Right renal cortex interstitium (tissue), 3 donors: ENCODE data around the gene MS4A15. TPM values are rescaled to one million over a fixed set of nuclear protein-coding genes. Genes with fewer than 3 reads are reported as not detected.

Experiments used
- DNase-seq, 3 donors: peaks; one replicate each; pipeline ENCODE4 v3.0.0-alpha.2; 2013; ENCODE audit warnings: low read depth in 3 of 3, low spot score in 2 of 3
- polyA plus RNA-seq, 3 donors: library from polyadenylated mRNA; unstranded; fragments of 120-200 nt; gene quantifications; one replicate each; pipeline ENCODE4 v1.2.1, GENCODE V29; 2013; ENCODE audit not compliant: insufficient read length in 3 of 3

The MS4A15 gene
- polyA plus RNA-seq, 3 donors = not detected

DNA sequence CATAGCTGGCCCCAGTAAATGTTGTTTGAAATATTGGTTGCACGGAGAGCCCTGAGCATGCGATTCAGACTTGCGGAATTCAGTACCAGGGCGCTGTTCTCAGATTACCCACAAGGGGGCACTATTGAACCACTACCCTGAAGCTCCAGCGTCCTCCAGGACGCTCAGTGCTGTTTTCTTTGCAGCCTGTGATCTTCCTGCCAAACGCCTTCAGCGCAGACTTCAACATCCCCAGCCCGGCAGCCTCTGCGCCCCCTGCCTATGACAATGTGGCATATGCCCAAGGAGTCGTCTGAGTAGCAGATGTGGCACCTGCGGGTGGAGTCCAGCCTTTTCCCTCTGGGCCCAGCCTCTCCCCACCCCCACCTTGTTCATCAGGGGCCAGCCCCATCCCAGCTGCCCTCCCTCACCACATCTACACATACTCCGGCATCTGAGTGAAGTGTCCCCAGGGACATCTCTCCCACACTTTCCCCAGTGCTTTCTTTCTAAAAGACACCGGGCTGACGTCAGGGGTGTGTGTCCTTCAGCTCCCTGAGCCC is 18.8 kb downstream of the MS4A15 start:
- peak; percentile 76 to 81 (median 79) for DNase-seq

- no peak for DNase-seq
Measured at GRCh38 chr11:60776167-60776566, 19.5 kb downstream of the MS4A15 start.

DNA sequence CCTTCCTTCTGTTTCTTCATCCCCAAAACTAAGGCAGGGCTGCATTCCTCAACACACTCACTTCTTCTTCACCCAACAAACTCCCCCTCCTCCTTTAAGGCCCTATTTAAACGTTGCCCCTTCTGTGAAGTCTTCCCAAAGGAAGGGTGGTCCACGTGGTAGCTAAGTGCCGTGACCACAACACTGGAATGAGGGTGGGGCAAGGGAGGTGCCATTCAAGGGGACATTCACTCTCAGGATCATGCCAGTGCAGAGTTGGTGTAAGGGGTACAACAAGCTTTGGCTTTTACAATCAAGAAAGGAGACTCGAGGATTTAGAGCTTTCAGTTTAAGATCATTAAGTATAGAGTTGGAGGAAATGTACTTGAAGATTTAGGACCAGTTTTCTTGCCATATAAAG is 20.4 kb downstream of the MS4A15 start:
- DNase-seq = no peak

DNA sequence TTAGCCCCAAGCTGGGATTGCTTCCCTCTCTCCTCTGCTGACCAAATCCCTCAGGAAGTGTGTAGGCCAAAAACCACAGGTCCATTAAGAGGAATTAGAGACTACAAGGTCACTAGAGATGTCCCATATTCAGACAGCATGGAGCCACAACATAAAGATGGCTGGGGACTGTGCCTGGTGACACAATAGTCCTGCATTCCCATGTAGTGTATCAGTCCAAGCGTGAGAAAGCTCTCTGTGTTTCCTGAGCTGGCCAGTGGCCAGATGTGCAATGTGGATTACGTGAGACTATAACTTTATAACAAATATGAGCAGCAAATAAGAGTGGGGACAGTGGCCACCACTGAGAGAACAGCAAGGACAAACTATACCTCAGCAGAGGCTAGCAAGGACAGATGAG is 20.9 kb downstream of the MS4A15 start:
- no peak for DNase-seq

GRCh38 chr11:60780065-60780464 is 23.4 kb downstream of the MS4A15 start:
- no peak for DNase-seq

GRCh38 chr11:60780774-60781173 is 24.1 kb downstream of the MS4A15 start:
- DNase-seq = no peak

- DNase-seq = no peak
Measured at GRCh38 chr11:60781286-60781980, 24.8 kb downstream of the MS4A15 start.

DNA sequence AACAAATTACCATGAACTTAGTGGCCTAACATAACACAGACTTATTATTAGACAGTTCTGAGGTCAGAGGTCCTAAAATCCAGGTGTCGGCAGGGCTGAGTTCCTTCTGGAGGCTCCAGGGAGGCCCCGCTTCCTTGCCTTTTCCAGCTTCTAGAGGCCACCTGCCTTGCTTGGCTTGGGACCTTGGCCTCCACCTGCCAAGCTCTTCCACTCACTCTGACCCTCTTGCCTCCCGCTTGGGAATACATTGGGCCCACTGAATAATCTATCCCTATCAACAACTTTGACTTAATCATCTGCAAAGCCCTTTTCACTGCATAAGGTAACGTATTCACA is 25.3 kb downstream of the MS4A15 start:
- DNase-seq = no peak

DNA sequence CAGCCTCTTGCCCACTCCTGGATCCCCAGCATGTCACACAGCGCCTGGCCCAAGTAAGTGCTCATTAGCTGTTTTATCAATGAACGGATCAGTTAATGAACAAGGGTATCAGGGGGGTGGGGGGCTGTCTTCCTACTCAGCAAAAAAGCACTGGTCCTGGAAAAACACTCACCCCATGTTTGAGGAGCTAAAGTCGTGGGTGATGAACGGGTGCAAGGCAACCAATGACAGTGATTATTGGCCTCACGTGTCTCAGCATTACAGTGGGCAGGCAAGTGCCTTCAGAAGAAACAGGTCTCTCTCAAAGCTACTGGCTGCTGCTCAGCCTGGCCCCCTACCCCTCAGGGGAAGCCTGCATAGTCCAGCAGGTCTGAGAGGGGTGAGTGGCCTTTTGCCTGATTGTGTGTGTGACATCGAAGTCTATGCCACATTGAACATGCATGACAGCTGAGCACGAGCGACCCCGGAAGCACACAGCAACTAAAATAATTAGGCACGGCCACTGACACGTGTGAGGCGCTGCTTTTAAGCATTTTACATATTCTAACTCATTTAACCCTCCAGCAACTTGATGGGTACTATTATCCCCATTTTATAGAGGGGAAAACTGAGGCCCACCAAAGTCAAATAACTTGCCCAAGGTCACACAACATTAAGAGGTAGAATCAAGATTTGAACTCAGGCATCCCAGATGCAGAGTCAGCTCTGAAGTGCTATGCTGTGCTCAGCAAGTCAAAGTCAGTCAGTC is 25.9 kb downstream of the MS4A15 start:
- no peak for DNase-seq

GRCh38 chr11:60783141-60783484 is 26.4 kb downstream of the MS4A15 start:
- DNase-seq = no peak

DNA sequence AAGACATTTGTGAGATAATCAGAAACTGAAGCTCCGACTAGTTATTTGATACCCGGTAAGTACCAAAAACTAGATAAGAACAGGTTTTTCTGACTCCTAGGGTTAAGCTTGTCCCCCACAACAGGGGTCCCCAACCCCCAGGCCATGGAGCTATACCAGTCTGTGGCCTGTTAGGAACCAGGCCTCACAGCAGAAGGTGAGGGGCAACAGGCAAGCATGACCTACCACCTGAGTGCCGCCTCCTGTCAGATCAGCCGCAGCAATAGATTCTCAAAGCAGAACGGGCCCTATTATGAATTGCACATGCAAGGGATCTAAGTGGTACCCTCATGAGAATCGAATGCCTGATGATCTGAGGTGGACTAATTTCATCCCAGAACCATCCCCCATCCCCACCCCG is 27.2 kb downstream of the MS4A15 start:
- no peak for DNase-seq

DNA sequence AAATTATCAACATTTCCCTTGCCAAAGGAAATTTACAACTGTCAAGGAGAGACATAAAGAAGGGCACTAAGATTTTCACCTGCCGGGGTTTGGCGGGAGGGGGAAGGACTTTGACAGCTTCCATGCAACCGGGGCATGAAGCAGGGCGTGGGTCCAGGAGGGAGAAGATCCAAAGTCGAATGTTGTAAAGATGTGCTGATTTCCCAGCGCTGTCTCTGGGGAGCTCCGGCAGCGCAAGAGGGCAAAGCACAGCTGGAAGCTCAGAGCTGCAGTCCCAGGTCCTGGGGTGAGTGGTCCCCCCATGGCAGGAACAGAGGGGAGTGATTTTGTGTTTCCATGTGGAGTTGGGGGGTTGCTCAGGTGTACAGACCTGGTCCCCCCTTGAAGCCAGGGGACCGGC is 28.5 kb downstream of the MS4A15 start, which contains the start of gene MS4A10:
Gene MS4A10 (plus strand): TSS at position 198 of the 400 bp plus-strand sequence. CDS start 5,003 bp downstream, outside the sequence.
- no peak for DNase-seq

- DNase-seq = no peak
Measured at GRCh38 chr11:60785806-60786361, 29.2 kb downstream of the MS4A15 start.

- no peak for DNase-seq
Measured at GRCh38 chr11:60786811-60787567, 30.3 kb downstream of the MS4A15 start.

- DNase-seq = no peak
Measured at GRCh38 chr11:60788401-60789125, 31.9 kb downstream of the MS4A15 start.

GRCh38 chr11:60790726-60791125 is 34.1 kb downstream of the MS4A15 start:
- no peak for DNase-seq

DNA sequence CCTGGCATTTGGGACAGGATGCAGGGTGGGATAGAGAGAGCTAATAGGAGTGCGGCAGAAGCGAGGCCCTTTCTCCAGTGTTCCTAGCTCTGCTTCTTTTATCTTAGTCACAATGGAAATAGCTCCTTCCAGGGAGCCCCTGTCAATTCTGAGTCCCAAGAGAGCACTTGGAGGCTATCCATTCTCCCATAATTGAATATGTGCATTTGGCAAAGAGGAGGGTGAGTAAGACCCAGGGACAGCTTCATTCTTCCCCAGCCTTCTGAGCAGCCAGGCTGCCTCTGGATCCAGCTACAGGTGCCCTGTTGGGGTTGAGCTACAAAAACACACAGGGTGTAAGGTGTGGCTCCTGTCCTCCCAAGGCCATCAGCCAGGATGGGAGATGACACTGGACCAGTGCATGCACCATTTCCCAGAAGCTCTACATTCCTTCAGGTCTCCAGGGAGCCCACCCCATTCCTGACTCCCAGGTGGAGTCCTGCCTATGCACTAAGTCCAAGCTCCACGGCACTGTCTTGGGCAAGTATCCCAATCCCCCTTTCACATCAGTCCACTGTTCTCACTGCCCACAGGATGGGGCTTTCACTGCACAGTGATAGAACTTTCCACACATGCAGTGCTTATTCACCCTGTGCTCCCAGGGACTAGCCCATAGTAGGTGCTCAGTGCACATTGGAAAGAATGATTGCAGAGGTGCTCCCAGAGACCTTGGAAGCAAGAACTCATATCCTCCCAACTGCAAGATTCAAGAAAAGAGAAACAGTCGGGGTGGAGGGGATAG is 34.7 kb downstream of the MS4A15 start:
- no peak for DNase-seq

- no peak for DNase-seq
Measured at GRCh38 chr11:60792521-60792920, 35.9 kb downstream of the MS4A15 start.

DNA sequence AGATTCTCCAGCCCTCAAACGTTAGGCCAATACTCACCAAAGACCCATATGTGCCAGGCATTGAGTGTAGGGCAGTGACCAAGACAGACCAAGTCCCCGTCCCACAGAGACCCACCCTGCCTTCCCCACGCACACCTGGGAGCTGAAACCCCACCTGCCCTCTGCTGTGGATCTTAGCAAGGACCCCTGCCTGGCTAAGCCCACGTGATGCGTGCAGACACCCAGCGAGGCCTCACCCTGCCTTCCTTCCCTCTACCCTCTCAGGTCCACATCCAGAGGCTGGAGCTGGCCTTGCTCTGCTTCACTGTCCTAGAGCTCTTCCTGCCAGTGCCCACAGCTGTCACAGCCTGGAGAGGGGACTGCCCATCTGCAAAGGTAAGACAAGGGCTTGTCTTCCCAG is 38.6 kb downstream of the MS4A15 start:
- DNase-seq = no peak
